ENCODE data around the gene RUSF1.
A peak's percentile ranks its signal among the peaks of the same experiment; 100 is the strongest.

Gene RUSF1

GRCh38 chr16:31464348-31464769, 43.8 kb downstream of the RUSF1 start:
- no peak for DNase-seq (ENCODE audit: low spot score)
- no peak for TF ChIP-seq CTCF (IDR thresholded peaks at IDR 0.05; ENCODE audit: extremely low read depth, missing control alignments)

- DNase-seq (ENCODE audit: low spot score) = no peak
- no peak for TF ChIP-seq CTCF (IDR thresholded peaks at IDR 0.05; ENCODE audit: extremely low read depth, missing control alignments)
These were observed 46.0 kb downstream of the RUSF1 start for GRCh38 chr16:31461921-31462804.

GRCh38 chr16:31461201-31461920, 46.8 kb downstream of the RUSF1 start:
- TF ChIP-seq CTCF (IDR thresholded peaks at IDR 0.05; ENCODE audit: extremely low read depth, missing control alignments) = no peak
- no peak for DNase-seq (ENCODE audit: low spot score)

GRCh38 chr16:31460582-31461002, 47.6 kb downstream of the RUSF1 start:
- TF ChIP-seq CTCF (IDR thresholded peaks at IDR 0.05; ENCODE audit: extremely low read depth, missing control alignments) = peak; percentile 44

GRCh38 chr16:31459687-31460581, 48.3 kb downstream of the RUSF1 start:
- no peak for TF ChIP-seq CTCF (IDR thresholded peaks at IDR 0.05; ENCODE audit: extremely low read depth, missing control alignments)
- DNase-seq (ENCODE audit: low spot score) = peak; percentile 99

More at GRCh38 chr16:31460582-31461002, 47.6 kb downstream of the RUSF1 start:
- no peak for DNase-seq (ENCODE audit: low spot score)

- DNase-seq (ENCODE audit: low spot score) = peak; percentile 92
- peak; percentile 79 for TF ChIP-seq CTCF (IDR thresholded peaks at IDR 0.05; ENCODE audit: extremely low read depth, missing control alignments)
These were observed 49.1 kb downstream of the RUSF1 start, which contains the start of gene ARMC5 for GRCh38 chr16:31458844-31459686. TSS of gene ARMC5 (plus strand) at chr16:31459501. CDS start at chr16:31459525, 24 bp downstream.
